Measurements from ENCODE around the gene MAGI1.

GRCh38 chr3:65347166-65347565 is 691.6 kb downstream of the MAGI1 start:
- TF ChIP-seq POLR2A (IDR thresholded peaks at IDR 0.05) = no peak
- TF ChIP-seq, protein P1, sequence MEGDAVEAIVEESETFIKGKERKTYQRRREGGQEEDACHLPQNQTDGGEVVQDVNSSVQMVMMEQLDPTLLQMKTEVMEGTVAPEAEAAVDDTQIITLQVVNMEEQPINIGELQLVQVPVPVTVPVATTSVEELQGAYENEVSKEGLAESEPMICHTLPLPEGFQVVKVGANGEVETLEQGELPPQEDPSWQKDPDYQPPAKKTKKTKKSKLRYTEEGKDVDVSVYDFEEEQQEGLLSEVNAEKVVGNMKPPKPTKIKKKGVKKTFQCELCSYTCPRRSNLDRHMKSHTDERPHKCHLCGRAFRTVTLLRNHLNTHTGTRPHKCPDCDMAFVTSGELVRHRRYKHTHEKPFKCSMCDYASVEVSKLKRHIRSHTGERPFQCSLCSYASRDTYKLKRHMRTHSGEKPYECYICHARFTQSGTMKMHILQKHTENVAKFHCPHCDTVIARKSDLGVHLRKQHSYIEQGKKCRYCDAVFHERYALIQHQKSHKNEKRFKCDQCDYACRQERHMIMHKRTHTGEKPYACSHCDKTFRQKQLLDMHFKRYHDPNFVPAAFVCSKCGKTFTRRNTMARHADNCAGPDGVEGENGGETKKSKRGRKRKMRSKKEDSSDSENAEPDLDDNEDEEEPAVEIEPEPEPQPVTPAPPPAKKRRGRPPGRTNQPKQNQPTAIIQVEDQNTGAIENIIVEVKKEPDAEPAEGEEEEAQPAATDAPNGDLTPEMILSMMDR (IDR thresholded peaks at IDR 0.05) = no peak
